ENCODE data around the gene WBP2. TPM values are rescaled to one million over a fixed set of nuclear protein-coding genes. Genes with fewer than 3 reads are reported as not detected.

The WBP2 gene
- total and polyA plus RNA-seq, 2 of the 8 experiments (the other 6 are each of a cell fraction or from before 2014, with no cell fraction given), result 48.2 to 71.2 TPM

DNA sequence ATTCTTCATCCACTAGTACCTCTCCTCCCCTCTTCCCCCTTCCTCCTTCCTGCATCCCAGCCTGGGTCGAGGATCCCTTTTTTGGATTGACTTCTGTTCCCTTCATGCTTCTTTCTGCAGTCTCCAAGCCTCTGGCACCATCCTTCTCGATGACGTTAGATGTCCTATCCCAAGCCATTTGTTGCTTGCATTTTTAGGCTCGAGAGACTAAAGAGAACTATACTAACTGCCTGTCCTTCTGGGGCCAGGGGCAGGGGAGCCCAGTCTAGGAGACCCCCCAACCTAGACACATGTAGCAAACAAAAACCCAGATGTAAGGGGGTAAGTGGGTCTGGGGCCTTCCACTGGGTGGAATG lies 46.6 kb downstream of the WBP2 start:
- Histone ChIP-seq H3K79me1 (ENCODE audit: low read depth, low read length) (peaks cover 2% of the 10 kb centered on the region; the same call in 1 of the 2 replicates), H3K9me3 (ENCODE audit: insufficient read depth in 2 of 2, low read depth in 1 of 2, low read length in 1 of 2) (no peaks in the 10 kb centered on the region), H3K4ac (replicated peaks; ENCODE audit: insufficient read length, low read depth, low read length) (no peak overlapping the region), H4K5ac (ENCODE audit: insufficient read length, low read depth, low read length) (no peak overlapping the region), H2BK15ac (ENCODE audit: low read length) (no peak overlapping the region), H2AK5ac (ENCODE audit: low read depth, low read length) (no peak overlapping the region), H4K8ac (ENCODE audit: extremely low read depth, insufficient read depth, low read length) (no peak overlapping the region), H3K36me3 (ENCODE audit: control insufficient read depth in 2 of 4, insufficient read depth in 4 of 4, low read length in 3 of 4) (peaks cover 8 to 25% (median 21%) of the 10 kb centered on the region in 4 experiments; a peak in 7 of 8 replicates), H3K18ac (ENCODE audit: extremely low read depth, low read length) (no peak overlapping the region), H4K91ac (replicated peaks; ENCODE audit: insufficient read length, low read length) (no peak overlapping the region), H3K4me2 (ENCODE audit: insufficient read depth in 1 of 2, low read depth in 2 of 2, low read length in 2 of 2) (no peak overlapping the region), H3K4me1 (replicated peaks in 1 of 4; ENCODE audit: control insufficient read depth in 3 of 4, insufficient read depth in 4 of 4, low read length in 3 of 4) (no peaks in the 10 kb centered on the region), H3K56ac (replicated peaks; ENCODE audit: insufficient read length, low read depth, low read length) (no peak overlapping the region), H4K20me1 (replicated peaks in 1 of 2; ENCODE audit: control insufficient read depth in 1 of 2, insufficient read depth in 2 of 2, low read length in 2 of 2) (peaks cover 0 to 11% of the 10 kb centered on the region in 2 experiments), H3K79me2 (ENCODE audit: control insufficient read depth in 1 of 2, insufficient read depth in 2 of 2, low read length in 2 of 2) (peaks cover 0 to 7% of the 10 kb centered on the region in 2 experiments; a peak in 2 of 4 replicates), H3K4me3 (ENCODE audit: extremely low read depth in 1 of 4, insufficient read depth in 2 of 4, low read depth in 3 of 4, low read length in 4 of 4) (no peak overlapping the region), H3K14ac (ENCODE audit: insufficient read length) (no peak overlapping the region), H3K27ac (ENCODE audit: low read depth, low read length) (no peak overlapping the region), H3K23ac (ENCODE audit: insufficient read length) (no peak overlapping the region), H2BK5ac (ENCODE audit: low read depth, low read length) (no peak overlapping the region), H2BK20ac (ENCODE audit: low read length) (no peak overlapping the region), H2AFZ (ENCODE audit: low read length) (no peak overlapping the region), H3K23me2 (ENCODE audit: low read depth, low read length) (no peaks in the 10 kb centered on the region), H3K27me3 (replicated peaks in 1 of 4; ENCODE audit: control insufficient read depth in 3 of 4, extremely low read depth in 1 of 4, insufficient read depth in 3 of 4, low read length in 3 of 4) (no peaks in the 10 kb centered on the region), H2BK12ac (ENCODE audit: low read depth, low read length) (no peak overlapping the region), H3K9ac (replicated peaks in 1 of 4; ENCODE audit: extremely low read depth in 1 of 4, low read depth in 3 of 4, low read length in 3 of 4) (no peak overlapping the region), H2BK120ac (replicated peaks; ENCODE audit: low read depth, low read length) (no peak overlapping the region)
- TF ChIP-seq JUND (IDR thresholded peaks at IDR 0.05; ENCODE audit: low read length) (no peak), SRF (IDR thresholded peaks at IDR 0.05; ENCODE audit: low read depth, low read length) (no peak), YY1 (IDR thresholded peaks at IDR 0.05; ENCODE audit: low read depth, low read length) (no peak), GABPA (IDR thresholded peaks at IDR 0.05; ENCODE audit: borderline replicate concordance, insufficient read depth, low read length) (no peak), ATF3 (IDR thresholded peaks at IDR 0.05; ENCODE audit: insufficient read depth, low read depth, low read length) (no peak), KDM1A (IDR thresholded peaks at IDR 0.05; ENCODE audit: borderline replicate concordance, low read length) (no peak), KDM5A (IDR thresholded peaks at IDR 0.05; ENCODE audit: low read length) (no peak), TAF7 (optimal IDR thresholded peaks at IDR 0.05; ENCODE audit: borderline replicate concordance, low read depth, low read length) (no peak), NRF1 (IDR thresholded peaks at IDR 0.05; ENCODE audit: low read depth, low read length) (no peak), EZH2 (IDR thresholded peaks at IDR 0.05; ENCODE audit: low read depth, low read length, severe bottlenecking) (no peak), EGR1 (IDR thresholded peaks at IDR 0.05; ENCODE audit: borderline replicate concordance, low read depth, low read length) (no peak), ZNF274 (IDR thresholded peaks at IDR 0.05; ENCODE audit: borderline replicate concordance, extremely low read depth, low read length) (no peak)
- DNase-seq (ENCODE audit: low read depth in 1 of 2, low spot score in 2 of 2) (no peak), FAIRE-seq (no peak)
- CTCF ChIA-PET (ENCODE audit: partially characterized antibody), result interaction anchor here (0.8 to 4.2 kb wide), 9 partner anchors 8 to 324 kb away, joined by 3 to 31 read pairs (median 5); no protein-coding TSS in a partner anchor
- POLR2A ChIA-PET (ENCODE audit: partially characterized antibody), result interaction anchor here (0.6 to 2.8 kb wide), 4 partner anchors 23 to 35 kb away, joined by 3 to 17 read pairs (median 7); partner anchors contain the start of gene UNC13D
- WGBS, 2 experiments (ENCODE audit: extremely low coverage in 1 of 2, insufficient coverage in 1 of 2, insufficient read length in 1 of 2, insufficient replicate concordance in 2 of 2, low coverage in 1 of 2, low lambda C conversion rate in 2 of 2, missing lambda C conversion rate in 1 of 2), result 96% methylated on average over 4 of the region's 4 CpGs; no CpG with 5 or more reads in 1 of the 2 experiments
